ENCODE measurements around the gene SLC26A2.

Gene SLC26A2

GRCh38 chr5:149944666-149945065 is 15.9 kb upstream of the SLC26A2 start, which contains the start of gene PDE6A:
PDE6A (minus strand) TSS chr5:149944793; CDS start chr5:149944673, 120 bp downstream.
- H3K36me3 ChIP-seq (replicated peaks), result no peaks in the 10 kb centered on the region
- in situ Hi-C loops (cut with HindIII; ENCODE audit: low pct_ligation_motif_present, low sequenced_read_pairs), result no loop called here
- DNase-seq, result no peak
- no peak for TF ChIP-seq CTCF (IDR thresholded peaks at IDR 0.05; ENCODE audit: low read depth, low read length, missing control alignments)
- no peak within 1 kb of the TSS for H3K4me3 ChIP-seq (ENCODE audit: low read depth, low read length)
- no peak within 1 kb of the TSS for H3K27ac ChIP-seq
- H3K27me3 ChIP-seq (replicated peaks), result no peaks in the 10 kb centered on the region

- in situ Hi-C loops (cut with HindIII; ENCODE audit: low pct_ligation_motif_present, low sequenced_read_pairs), result no loop called here
- Histone ChIP-seq H3K27ac (no peak overlapping the region), H3K4me3 (ENCODE audit: low read depth, low read length) (no peak overlapping the region), H3K27me3 (replicated peaks) (no peaks in the 10 kb centered on the region), H3K36me3 (replicated peaks) (no peaks in the 10 kb centered on the region)
- DNase-seq, result no peak
- TF ChIP-seq CTCF (IDR thresholded peaks at IDR 0.05; ENCODE audit: low read depth, low read length, missing control alignments), result no peak
These were observed 14.4 kb upstream of the SLC26A2 start for GRCh38 chr5:149946118-149946517.

GRCh38 chr5:149948993-149949392 is 11.6 kb upstream of the SLC26A2 start:
- Histone ChIP-seq H3K36me3 (replicated peaks) (no peaks in the 10 kb centered on the region), H3K4me3 (ENCODE audit: low read depth, low read length) (no peak overlapping the region), H3K27me3 (replicated peaks) (no peaks in the 10 kb centered on the region), H3K27ac (no peak overlapping the region)
- in situ Hi-C loops (cut with HindIII; ENCODE audit: low pct_ligation_motif_present, low sequenced_read_pairs), result no loop called here
- TF ChIP-seq CTCF (IDR thresholded peaks at IDR 0.05; ENCODE audit: low read depth, low read length, missing control alignments), result no peak
- no peak for DNase-seq

- peak; percentile 36 for TF ChIP-seq CTCF (IDR thresholded peaks at IDR 0.05; ENCODE audit: low read depth, low read length, missing control alignments)
- DNase-seq, result no peak
- in situ Hi-C loops (cut with HindIII; ENCODE audit: low pct_ligation_motif_present, low sequenced_read_pairs), result no loop called here
These were observed 9.3 kb upstream of the SLC26A2 start for GRCh38 chr5:149951138-149951749.

GRCh38 chr5:149953436-149954121 is 7.0 kb upstream of the SLC26A2 start:
- TF ChIP-seq CTCF (IDR thresholded peaks at IDR 0.05; ENCODE audit: low read depth, low read length, missing control alignments), result no peak
- in situ Hi-C loops (cut with HindIII; ENCODE audit: low pct_ligation_motif_present, low sequenced_read_pairs), result no loop called here
- Histone ChIP-seq H3K27me3 (replicated peaks) (no peaks in the 10 kb centered on the region), H3K27ac (no peak overlapping the region), H3K36me3 (replicated peaks) (no peaks in the 10 kb centered on the region), H3K4me3 (ENCODE audit: low read depth, low read length) (no peak overlapping the region)
- DNase-seq, result no peak

More at GRCh38 chr5:149951138-149951749, 9.3 kb upstream of the SLC26A2 start:
- Histone ChIP-seq H3K27ac (no peak overlapping the region), H3K36me3 (replicated peaks) (no peaks in the 10 kb centered on the region), H3K27me3 (replicated peaks) (no peaks in the 10 kb centered on the region), H3K4me3 (ENCODE audit: low read depth, low read length) (no peak overlapping the region)

All from brain microvascular endothelial cell (primary cell).